Ishikawa (cell line): ENCODE measurements around the gene C3orf18.

Experiments
- CEBPB ChIP-seq: IDR thresholded peaks from 2 replicates; pipeline ENCODE4 v1.6.1; 2012
- REST ChIP-seq: IDR thresholded peaks from 2 replicates; pipeline ENCODE4 v1.6.1; 2012; ENCODE audit warnings: low read depth, mild to moderate bottlenecking
- TAF1 ChIP-seq: IDR thresholded peaks from 2 replicates; pipeline ENCODE4 v1.6.1; 2012; ENCODE audit warnings: low read depth, mild to moderate bottlenecking
- TCF12 ChIP-seq: IDR thresholded peaks from 2 replicates; pipeline ENCODE4 v1.6.1; 2012; ENCODE audit warnings: low read depth
- TEAD4 ChIP-seq: IDR thresholded peaks from 2 replicates; pipeline ENCODE4 v1.6.1; 2012
- USF1 ChIP-seq: IDR thresholded peaks from 2 replicates; pipeline ENCODE4 v1.6.1; 2012

- TF ChIP-seq USF1 (no peak), REST (no peak), TCF12 (no peak), CEBPB (no peak), TAF1 (no peak), TEAD4 (no peak)
Observed at GRCh38 chr3:50536471-50537180, 30.9 kb downstream of the C3orf18 start.
